Measurements from ENCODE around the gene TWIST2. TPM values are rescaled to one million over a fixed set of nuclear protein-coding genes. Genes with fewer than 3 reads are reported as not detected.

The TWIST2 gene
- polyA plus RNA-seq, 1 of the 3 experiments (the other 2 are of a cell fraction) = 19.5 TPM

GRCh38 chr2:238894950-238895298 is 47.0 kb downstream of the TWIST2 start:
- no peaks in the 10 kb centered on the region for H3K36me3 ChIP-seq (replicated peaks in 1 of 2; ENCODE audit: control insufficient read depth in 1 of 2, insufficient read depth in 2 of 2, low read length in 1 of 2)
- no peak overlapping the region for H3K4me3 ChIP-seq (ENCODE audit: low read depth in 2 of 2, low read length in 1 of 2)
- H4K20me1 ChIP-seq (ENCODE audit: insufficient read depth) = no peaks in the 10 kb centered on the region
- WGBS (ENCODE audit: low lambda C conversion rate) = 94% methylated on average over 10 of the region's 10 CpGs
- H3K9me2 ChIP-seq = no peaks in the 10 kb centered on the region
- TF ChIP-seq PBX3 (IDR thresholded peaks at IDR 0.05) (no peak), USF2 (IDR thresholded peaks at IDR 0.05; ENCODE audit: borderline replicate concordance, low read depth, low read length) (no peak), CHD2 (IDR thresholded peaks at IDR 0.05; ENCODE audit: low read length, partially characterized antibody) (no peak), NFIC (IDR thresholded peaks at IDR 0.05; ENCODE audit: borderline replicate concordance) (no peak), IRF3 (IDR thresholded peaks at IDR 0.05; ENCODE audit: low read depth, low read length) (no peak), EZH2phosphoT487 (IDR thresholded peaks at IDR 0.05; ENCODE audit: borderline replicate concordance, low read depth) (no peak), SIN3A (IDR thresholded peaks at IDR 0.05; ENCODE audit: borderline replicate concordance, low read depth, low read length) (no peak), ZBTB33 (IDR thresholded peaks at IDR 0.05; ENCODE audit: borderline replicate concordance, low read depth) (no peak), MEF2A (IDR thresholded peaks at IDR 0.05; ENCODE audit: borderline replicate concordance, low read depth) (no peak), POLR2AphosphoS5 (IDR thresholded peaks at IDR 0.05; ENCODE audit: low read depth, low read length) (no peak), USF1 (IDR thresholded peaks at IDR 0.05; ENCODE audit: borderline replicate concordance, low read depth) (no peak), RCOR1 (IDR thresholded peaks at IDR 0.05; ENCODE audit: low read length) (no peak), GABPA (IDR thresholded peaks at IDR 0.05; ENCODE audit: low read depth) (no peak), YY1 (IDR thresholded peaks at IDR 0.05; ENCODE audit: low read depth) (no peak), GATA2 (CRISPR knock-in tag; IDR thresholded peaks at IDR 0.05) (no peak), CTCF (IDR thresholded peaks at IDR 0.05) (no peak), NRF1 (IDR thresholded peaks at IDR 0.05; ENCODE audit: low read depth, low read length) (no peak), MAX (IDR thresholded peaks at IDR 0.05; ENCODE audit: low read depth) (no peak), REST (IDR thresholded peaks at IDR 0.05; ENCODE audit: low read depth, low read length) (no peak)
- H3K9me3 ChIP-seq = no peaks in the 10 kb centered on the region
- H3K4me1 ChIP-seq (ENCODE audit: control insufficient read depth in 1 of 2, insufficient read depth in 2 of 2, low read depth in 1 of 2, low read length in 1 of 2) = no peaks in the 10 kb centered on the region
- POLR2A ChIA-PET = no interaction called here
- H3K9ac ChIP-seq = no peak overlapping the region
- DNase-seq = no peak
- H3K79me2 ChIP-seq (ENCODE audit: insufficient read depth) = no peaks in the 10 kb centered on the region
- no peaks in the 10 kb centered on the region for H3F3A ChIP-seq (replicated peaks; ENCODE audit: insufficient read depth)
- no peaks in the 10 kb centered on the region for H3K27me3 ChIP-seq (ENCODE audit: insufficient read depth)
- H3K27ac ChIP-seq (ENCODE audit: low read depth in 2 of 2, low read length in 1 of 2) = no peak overlapping the region
- no peak overlapping the region for H3K4me2 ChIP-seq
- no peak overlapping the region for H2AFZ ChIP-seq (ENCODE audit: low read depth)
- CTCF ChIA-PET = no interaction called here
